Hepatocyte (in vitro differentiated cells): ENCODE measurements around the gene RDH16. TPM values are rescaled to one million over a fixed set of nuclear protein-coding genes. Genes with fewer than 3 reads are reported as not detected.

Source experiments
- DNase-seq: peaks from one replicate; pipeline ENCODE4 v3.0.0-alpha.2; 2016; ENCODE audit warnings: low spot score
- H2AFZ ChIP-seq: fragments of 200-600 bp; sonication (generic); 2 replicates; pipeline ENCODE4 v1.6.0; 2016; ENCODE audit warnings: antibody characterized with exemption, mild to moderate bottlenecking
- H3K27ac ChIP-seq: fragments of 200-600 bp; sonication (generic); 2 replicates; pipeline ENCODE4 v1.5.1; 2016; ENCODE audit warnings: mild to moderate bottlenecking
- H3K27me3 ChIP-seq: fragments of 200-600 bp; sonication (generic); 2 replicates; pipeline ENCODE4 v1.6.1; 2016
- H3K36me3 ChIP-seq: fragments of 200-600 bp; sonication (generic); replicated peaks from 2 replicates; pipeline ENCODE4 v1.5.1; 2016; ENCODE audit warnings: low read depth; ENCODE audit not compliant: insufficient read depth
- H3K4me1 ChIP-seq: fragments of 200-600 bp; sonication (generic); 2 replicates; pipeline ENCODE4 v1.5.1; 2016; ENCODE audit warnings: mild to moderate bottlenecking, moderate library complexity; ENCODE audit not compliant: insufficient read depth
- H3K4me2 ChIP-seq: fragments of 200-600 bp; sonication (generic); 2 replicates; pipeline ENCODE4 v1.6.0; 2016
- H3K4me3 ChIP-seq: fragments of 200-600 bp; sonication (generic); 2 replicates; pipeline ENCODE4 v1.5.1; 2016; ENCODE audit warnings: mild to moderate bottlenecking
- H3K79me2 ChIP-seq: fragments of 200-600 bp; sonication (generic); 2 replicates; pipeline ENCODE4 v1.6.0; 2017; ENCODE audit warnings: mild to moderate bottlenecking
- H3K9me2 ChIP-seq: fragments of 200-600 bp; sonication (generic); replicated peaks from 2 replicates; pipeline ENCODE4 v1.6.0; 2017; ENCODE audit warnings: mild to moderate bottlenecking; ENCODE audit not compliant: insufficient read depth
- H3K9me3 ChIP-seq: fragments of 200-600 bp; sonication (generic); 2 replicates; pipeline ENCODE4 v1.5.1; 2016; ENCODE audit warnings: low read depth, mild to moderate bottlenecking
- H4K20me1 ChIP-seq: fragments of 200-600 bp; sonication (generic); 2 replicates; pipeline ENCODE4 v1.6.0; 2016; ENCODE audit warnings: mild to moderate bottlenecking; ENCODE audit not compliant: insufficient read depth, poor library complexity, severe bottlenecking
- EZH2 ChIP-seq: fragments of 200-600 bp; sonication (generic); IDR thresholded peaks from 2 replicates; pipeline ENCODE4 v1.6.1; 2016; ENCODE audit warnings: antibody characterized with exemption, mild to moderate bottlenecking, borderline replicate concordance
- EZH2phosphoT487 ChIP-seq: fragments of 200-600 bp; sonication (generic); IDR thresholded peaks from one replicate; pipeline ENCODE4 v1.6.1; 2018; ENCODE audit warnings: antibody characterized with exemption, mild to moderate bottlenecking, low read depth, moderate library complexity; ENCODE audit not compliant: unreplicated experiment, severe bottlenecking
- WGBS: methylation state at CpG from one replicate; pipeline ENCODE4 v1.1.6; 2016; ENCODE audit warnings: low lambda C conversion rate; ENCODE audit errors: missing lambda C conversion rate; 5-methylcytosine and 5-hydroxymethylcytosine counted together
- polyA plus RNA-seq: library from polyadenylated mRNA; unstranded; fragments of >200 nt; fragmentation: Nextera tagmentation; extraction: Ambion mirVana; gene quantifications from 2 replicates; pipeline ENCODE4 v1.2.1, GENCODE V29; 2016
- total RNA-seq: library from RNA; depleted of rRNA; stranded (reverse); fragments of >200 nt; gene quantifications from 2 replicates; pipeline ENCODE4 v1.2.3, GENCODE V29; 2014
- TF ChIP-seq, protein P1 (sequence below): fragments of 200-600 bp; sonication (generic); IDR thresholded peaks from 2 replicates; pipeline ENCODE4 v1.5.1; 2016; ENCODE audit warnings: antibody characterized with exemption, mild to moderate bottlenecking; ENCODE audit not compliant: poor library complexity

RDH16 gene
- total and polyA plus RNA-seq, 2 experiments from 2014 or later: 0.64 to 1.7 TPM

DNA sequence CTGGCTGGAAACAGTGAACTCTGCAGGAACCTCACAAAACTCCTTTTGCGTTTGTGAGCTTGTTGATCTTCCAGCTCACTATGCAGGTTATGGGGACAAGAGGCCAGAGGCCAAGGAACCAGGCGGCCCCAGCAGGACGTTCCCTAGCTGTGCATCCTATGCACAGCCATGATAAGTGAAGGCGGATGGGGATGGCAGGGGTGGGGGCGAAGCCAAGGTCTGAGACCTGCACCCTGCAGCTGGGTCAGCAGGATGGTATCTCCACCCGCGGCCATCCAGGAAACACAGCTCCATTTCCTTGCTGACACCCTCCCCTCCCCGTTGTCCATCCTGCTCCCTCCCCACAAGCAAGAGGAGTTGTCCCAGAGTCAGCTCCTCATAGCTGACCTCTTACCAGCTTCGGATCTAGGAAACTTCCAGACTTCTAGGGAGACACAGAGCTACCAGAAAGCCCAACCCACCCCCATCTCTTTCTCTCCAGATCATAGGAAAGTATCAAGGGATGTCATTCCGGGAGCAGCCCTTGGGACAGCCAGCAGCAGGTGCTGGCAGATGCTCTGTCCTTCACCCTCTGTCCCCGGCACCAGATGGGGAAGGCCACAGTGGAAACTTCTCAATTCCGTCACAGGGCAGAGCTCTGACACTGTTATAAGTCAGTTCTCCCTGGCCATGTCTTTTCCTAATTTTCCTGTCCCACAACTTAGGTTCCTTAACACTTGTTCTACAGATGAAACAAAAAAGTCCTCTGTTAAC lies 39.6 kb upstream of the RDH16 start:
- Histone ChIP-seq H3K4me3 (no peak overlapping the region), H3K79me2 (peaks cover 19% of the 10 kb centered on the region), H3K4me2 (no peak overlapping the region), H3K36me3 (no peaks in the 10 kb centered on the region), H4K20me1 (peaks cover 28% of the 10 kb centered on the region), H3K9me3 (no peaks in the 10 kb centered on the region), H2AFZ (no peak overlapping the region), H3K4me1 (peaks cover 4% of the 10 kb centered on the region), H3K27ac (no peak overlapping the region), H3K27me3 (no peaks in the 10 kb centered on the region), H3K9me2 (no peaks in the 10 kb centered on the region)
- DNase-seq: no peak
- no peak for TF ChIP-seq EZH2phosphoT487
- TF ChIP-seq, protein P1, sequence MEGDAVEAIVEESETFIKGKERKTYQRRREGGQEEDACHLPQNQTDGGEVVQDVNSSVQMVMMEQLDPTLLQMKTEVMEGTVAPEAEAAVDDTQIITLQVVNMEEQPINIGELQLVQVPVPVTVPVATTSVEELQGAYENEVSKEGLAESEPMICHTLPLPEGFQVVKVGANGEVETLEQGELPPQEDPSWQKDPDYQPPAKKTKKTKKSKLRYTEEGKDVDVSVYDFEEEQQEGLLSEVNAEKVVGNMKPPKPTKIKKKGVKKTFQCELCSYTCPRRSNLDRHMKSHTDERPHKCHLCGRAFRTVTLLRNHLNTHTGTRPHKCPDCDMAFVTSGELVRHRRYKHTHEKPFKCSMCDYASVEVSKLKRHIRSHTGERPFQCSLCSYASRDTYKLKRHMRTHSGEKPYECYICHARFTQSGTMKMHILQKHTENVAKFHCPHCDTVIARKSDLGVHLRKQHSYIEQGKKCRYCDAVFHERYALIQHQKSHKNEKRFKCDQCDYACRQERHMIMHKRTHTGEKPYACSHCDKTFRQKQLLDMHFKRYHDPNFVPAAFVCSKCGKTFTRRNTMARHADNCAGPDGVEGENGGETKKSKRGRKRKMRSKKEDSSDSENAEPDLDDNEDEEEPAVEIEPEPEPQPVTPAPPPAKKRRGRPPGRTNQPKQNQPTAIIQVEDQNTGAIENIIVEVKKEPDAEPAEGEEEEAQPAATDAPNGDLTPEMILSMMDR: no peak
- TF ChIP-seq EZH2: no peak
- WGBS: 88% methylated on average over 11 of the region's 12 CpGs

DNA sequence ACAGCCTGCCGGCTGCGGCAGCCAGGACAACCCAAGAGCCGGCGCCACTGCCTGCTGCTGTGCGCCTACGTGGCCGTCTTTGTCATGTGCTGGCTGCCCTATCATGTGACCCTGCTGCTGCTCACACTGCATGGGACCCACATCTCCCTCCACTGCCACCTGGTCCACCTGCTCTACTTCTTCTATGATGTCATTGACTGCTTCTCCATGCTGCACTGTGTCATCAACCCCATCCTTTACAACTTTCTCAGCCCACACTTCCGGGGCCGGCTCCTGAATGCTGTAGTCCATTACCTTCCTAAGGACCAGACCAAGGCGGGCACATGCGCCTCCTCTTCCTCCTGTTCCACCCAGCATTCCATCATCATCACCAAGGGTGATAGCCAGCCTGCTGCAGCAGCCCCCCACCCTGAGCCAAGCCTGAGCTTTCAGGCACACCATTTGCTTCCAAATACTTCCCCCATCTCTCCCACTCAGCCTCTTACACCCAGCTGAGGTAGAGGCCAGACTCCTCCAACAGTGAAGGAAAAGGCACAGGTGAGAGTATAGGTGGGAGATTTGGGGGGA lies 38.6 kb upstream of the RDH16 start:
- WGBS: 97% methylated on average over 11 of the region's 11 CpGs
- DNase-seq: no peak
- no peaks in the 10 kb centered on the region for H3K9me3 ChIP-seq

GRCh38 chr12:56995201-56995929 lies 38.0 kb upstream of the RDH16 start:
- DNase-seq: no peak
- no peak for TF ChIP-seq EZH2
- TF ChIP-seq, protein P1: no peak
- TF ChIP-seq EZH2phosphoT487: no peak
- peaks cover 14% of the 10 kb centered on the region for H4K20me1 ChIP-seq
- H3K79me2 ChIP-seq: peaks cover 6% of the 10 kb centered on the region
- no peaks in the 10 kb centered on the region for H3K9me3 ChIP-seq
- no peak overlapping the region for H3K4me2 ChIP-seq
- no peak overlapping the region for H2AFZ ChIP-seq
- H3K27me3 ChIP-seq: no peaks in the 10 kb centered on the region
- 96% methylated on average over 26 of the region's 26 CpGs for WGBS
- H3K36me3 ChIP-seq: no peaks in the 10 kb centered on the region
- H3K9me2 ChIP-seq: no peaks in the 10 kb centered on the region
- no peak overlapping the region for H3K27ac ChIP-seq
- no peak overlapping the region for H3K4me3 ChIP-seq
- H3K4me1 ChIP-seq: no peaks in the 10 kb centered on the region

More for the DNA sequence above, 38.6 kb upstream of the RDH16 start:
- H3K79me2 ChIP-seq: peaks cover 12% of the 10 kb centered on the region
- no peaks in the 10 kb centered on the region for H3K9me2 ChIP-seq
- H4K20me1 ChIP-seq: peaks cover 21% of the 10 kb centered on the region
- no peak overlapping the region for H3K4me3 ChIP-seq
- no peak overlapping the region for H3K27ac ChIP-seq
- no peak overlapping the region for H2AFZ ChIP-seq
- H3K36me3 ChIP-seq: no peaks in the 10 kb centered on the region
- H3K4me1 ChIP-seq: no peaks in the 10 kb centered on the region
- no peak for TF ChIP-seq EZH2phosphoT487
- TF ChIP-seq, protein P1: no peak
- no peak for TF ChIP-seq EZH2
- H3K27me3 ChIP-seq: no peaks in the 10 kb centered on the region
- H3K4me2 ChIP-seq: no peak overlapping the region
